NOMO-1 treated with dmso at 0.1 percent for 144 hours (cell line): Measurements from ENCODE around the gene WSB1.
"Not testable (repeated sequence)": the region's sequence is repeated elsewhere in the genome, so short reads cannot be mapped to it uniquely, and the experiment has no call there.

Source experiments
- DNase-seq: peaks from one replicate; lab custom pipeline; 2025; ENCODE audit not compliant: unreplicated experiment; lab: John Stamatoyannopoulos, UW

WSB1 gene

GRCh38 chr17:27276653-27277156, 17.2 kb upstream of the WSB1 start:
- DNase-seq = no peak

- not testable (repeated sequence) for DNase-seq
Observed at GRCh38 chr17:27279132-27279531, 14.8 kb upstream of the WSB1 start.

- no peak for DNase-seq
Observed at GRCh38 chr17:27280527-27280926, 13.4 kb upstream of the WSB1 start.

- no peak for DNase-seq
Observed at GRCh38 chr17:27281438-27281837, 12.5 kb upstream of the WSB1 start.

- DNase-seq = no peak
Observed at GRCh38 chr17:27282054-27282551, 11.8 kb upstream of the WSB1 start.

GRCh38 chr17:27283060-27283459, 10.9 kb upstream of the WSB1 start:
- no peak for DNase-seq

- DNase-seq = no peak
Observed at GRCh38 chr17:27283751-27284150, 10.2 kb upstream of the WSB1 start.

GRCh38 chr17:27284811-27285415, 9.0 kb upstream of the WSB1 start:
- DNase-seq = no peak

GRCh38 chr17:27285516-27285915, 8.4 kb upstream of the WSB1 start:
- no peak for DNase-seq

GRCh38 chr17:27288183-27288582, 5.7 kb upstream of the WSB1 start:
- DNase-seq = no peak

GRCh38 chr17:27289856-27290255, 4.1 kb upstream of the WSB1 start:
- DNase-seq = no peak

GRCh38 chr17:27290916-27291598, 2.9 kb upstream of the WSB1 start:
- DNase-seq = no peak

- no peak for DNase-seq
Observed at GRCh38 chr17:27293359-27293897, 486 bp upstream of the WSB1 start.

GRCh38 chr17:27294689-27295630, 1.0 kb downstream of the WSB1 start:
- peak; percentile 84 for DNase-seq

- no peak for DNase-seq
Observed at GRCh38 chr17:27295945-27296344, 2.0 kb downstream of the WSB1 start.

- no peak for DNase-seq
Observed at GRCh38 chr17:27296428-27296979, 2.6 kb downstream of the WSB1 start.

GRCh38 chr17:27299384-27300049, 5.6 kb downstream of the WSB1 start:
- DNase-seq = no peak

- no peak for DNase-seq
Observed at GRCh38 chr17:27303734-27304133, 9.8 kb downstream of the WSB1 start.

- no peak for DNase-seq
Observed at GRCh38 chr17:27306276-27306835, 12.4 kb downstream of the WSB1 start.

GRCh38 chr17:27310565-27311110, 16.7 kb downstream of the WSB1 start:
- no peak for DNase-seq
